Panc1 (cell line): ENCODE results near the gene COASY. TPM values are rescaled to one million over a fixed set of nuclear protein-coding genes. Genes with fewer than 3 reads are reported as not detected.

Experiments used
- ATAC-seq: fragments of 200-7000 bp; cut with Tn5 transposase; 2 replicates; pipeline ENCODE4 v1.9.1; 2020; ENCODE audit warnings: mild to moderate bottlenecking, moderate library complexity
- BruUV-seq: library from RNA; stranded (reverse); fragments of 400-500 nt; replicated peaks from 2 replicates; lab custom pipeline; 2021; lab: Mats Ljungman, UMichigan
- CTCF ChIA-PET: fragments of 300-600 bp; sonication (Branson Sonifier 250); formaldehyde crosslinking; loops from one replicate; lab custom pipeline; 2022; ENCODE audit warnings: antibody characterized with exemption; lab: Charles Lee
- POLR2A ChIA-PET: fragments of 300-600 bp; sonication (Branson Sonifier 250); formaldehyde crosslinking; loops from one replicate; lab custom pipeline; 2022; ENCODE audit warnings: antibody characterized with exemption; lab: Charles Lee
- DNase-seq: peaks from one replicate; pipeline ENCODE4 v3.0.0-alpha.2; 2010; ENCODE audit warnings: low read depth, low spot score
- H3K27ac ChIP-seq: 2 replicates; pipeline ENCODE4 v1.5.1; 2011; ENCODE audit warnings: mild to moderate bottlenecking, low read length, inconsistent platforms
- H3K27me3 ChIP-seq: fragments of 200-500 bp; sonication (Bioruptor generic); 2 replicates; pipeline ENCODE4 v1.6.0; 2014; ENCODE audit warnings: low read length, inconsistent platforms; ENCODE audit not compliant: control insufficient read depth, insufficient read depth
- H3K36me3 ChIP-seq: fragments of 200-500 bp; sonication (Bioruptor generic); 2 replicates; pipeline ENCODE4 v1.5.1; 2014; ENCODE audit warnings: inconsistent platforms, mild to moderate bottlenecking, low read length, moderate library complexity; ENCODE audit not compliant: control insufficient read depth, insufficient read depth
- H3K4me1 ChIP-seq: 2 replicates; pipeline ENCODE4 v1.5.1; 2011; ENCODE audit warnings: inconsistent platforms, mild to moderate bottlenecking, low read length, moderate library complexity; ENCODE audit not compliant: control insufficient read depth, insufficient read depth
- H3K4me3 ChIP-seq, 2 experiments: 2 replicates each; pipeline ENCODE4 v1.5.1; 2011 to 2012; ENCODE audit warnings: low read depth in 2 of 2, low read length in 2 of 2, mild to moderate bottlenecking in 2 of 2, inconsistent platforms in 1 of 2, moderate library complexity in 1 of 2
- H3K9me3 ChIP-seq: fragments of 200-500 bp; sonication (Bioruptor generic); 2 replicates; pipeline ENCODE4 v1.5.1; 2014; ENCODE audit warnings: low read depth, mild to moderate bottlenecking, inconsistent platforms, low read length, moderate library complexity; ENCODE audit not compliant: control insufficient read depth, insufficient read depth
- POLR2AphosphoS5 ChIP-seq: IDR thresholded peaks from 2 replicates; pipeline ENCODE4 v1.6.1; 2012; ENCODE audit warnings: mild to moderate bottlenecking, low read depth, low read length, moderate library complexity
- SIN3A ChIP-seq: IDR thresholded peaks from 2 replicates; pipeline ENCODE4 v1.6.1; 2012; ENCODE audit warnings: low read depth, mild to moderate bottlenecking, low read length, moderate library complexity, borderline replicate concordance; ENCODE audit not compliant: insufficient read depth
- TCF7L2 ChIP-seq: IDR thresholded peaks from 2 replicates; pipeline ENCODE4 v1.6.1; 2011; ENCODE audit warnings: mild to moderate bottlenecking, low read depth, low read length, inconsistent platforms
- in situ Hi-C: cut with HindIII; loops from 2 replicates; pipeline ENCODE4 v1.10.0; 2016; ENCODE audit warnings: low sequenced_read_pairs, low pct_unique_long_range_greater_than_20kb
- intact Hi-C: fragments of 100-400 bp; cut with micrococcal nuclease; formaldehyde crosslinking; loops from one replicate; pipeline ENCODE4 v1.10.0; 2022; ENCODE audit not compliant: unreplicated experiment
- total RNA-seq: library from RNA; stranded (reverse); gene quantifications from one replicate; pipeline ENCODE4 v1.2.1, GENCODE V29; 2021; ENCODE audit not compliant: unreplicated experiment
- TF ChIP-seq, protein P1 (sequence below), 2 experiments: IDR thresholded peaks; 2 replicates each; pipeline ENCODE4 v1.6.1; 2011 to 2012; ENCODE audit warnings: low read depth in 2 of 2, control low read depth in 1 of 2, low read length in 1 of 2, mild to moderate bottlenecking in 1 of 2, moderate library complexity in 1 of 2; ENCODE audit not compliant: insufficient read depth in 1 of 2
- TF ChIP-seq, protein P2 (sequence below): fragments of 450-650 bp; IDR thresholded peaks from 2 replicates; pipeline ENCODE4 v1.5.1; 2017; ENCODE audit warnings: mild to moderate bottlenecking

The COASY gene
- total RNA-seq, 1 experiment from 2014 or later: 76.7 TPM

GRCh38 chr17:42512733-42513251 is 49.2 kb upstream of the COASY start:
- H3K9me3 ChIP-seq: no peaks in the 10 kb centered on the region
- TF ChIP-seq, protein P1, sequence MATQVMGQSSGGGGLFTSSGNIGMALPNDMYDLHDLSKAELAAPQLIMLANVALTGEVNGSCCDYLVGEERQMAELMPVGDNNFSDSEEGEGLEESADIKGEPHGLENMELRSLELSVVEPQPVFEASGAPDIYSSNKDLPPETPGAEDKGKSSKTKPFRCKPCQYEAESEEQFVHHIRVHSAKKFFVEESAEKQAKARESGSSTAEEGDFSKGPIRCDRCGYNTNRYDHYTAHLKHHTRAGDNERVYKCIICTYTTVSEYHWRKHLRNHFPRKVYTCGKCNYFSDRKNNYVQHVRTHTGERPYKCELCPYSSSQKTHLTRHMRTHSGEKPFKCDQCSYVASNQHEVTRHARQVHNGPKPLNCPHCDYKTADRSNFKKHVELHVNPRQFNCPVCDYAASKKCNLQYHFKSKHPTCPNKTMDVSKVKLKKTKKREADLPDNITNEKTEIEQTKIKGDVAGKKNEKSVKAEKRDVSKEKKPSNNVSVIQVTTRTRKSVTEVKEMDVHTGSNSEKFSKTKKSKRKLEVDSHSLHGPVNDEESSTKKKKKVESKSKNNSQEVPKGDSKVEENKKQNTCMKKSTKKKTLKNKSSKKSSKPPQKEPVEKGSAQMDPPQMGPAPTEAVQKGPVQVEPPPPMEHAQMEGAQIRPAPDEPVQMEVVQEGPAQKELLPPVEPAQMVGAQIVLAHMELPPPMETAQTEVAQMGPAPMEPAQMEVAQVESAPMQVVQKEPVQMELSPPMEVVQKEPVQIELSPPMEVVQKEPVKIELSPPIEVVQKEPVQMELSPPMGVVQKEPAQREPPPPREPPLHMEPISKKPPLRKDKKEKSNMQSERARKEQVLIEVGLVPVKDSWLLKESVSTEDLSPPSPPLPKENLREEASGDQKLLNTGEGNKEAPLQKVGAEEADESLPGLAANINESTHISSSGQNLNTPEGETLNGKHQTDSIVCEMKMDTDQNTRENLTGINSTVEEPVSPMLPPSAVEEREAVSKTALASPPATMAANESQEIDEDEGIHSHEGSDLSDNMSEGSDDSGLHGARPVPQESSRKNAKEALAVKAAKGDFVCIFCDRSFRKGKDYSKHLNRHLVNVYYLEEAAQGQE (IDR thresholded peaks at IDR 0.05; ENCODE audit: insufficient read depth in 1 of 2, low read depth in 2 of 2, low read length in 1 of 2): no peak
- no peak for TF ChIP-seq SIN3A
- TF ChIP-seq POLR2AphosphoS5: no peak
- no peak for DNase-seq
- H3K27me3 ChIP-seq: no peaks in the 10 kb centered on the region
- no TSS peak for BruUV-seq
- H3K4me3 ChIP-seq: no peak overlapping the region
- in situ Hi-C loops (no loop called here), intact Hi-C loops (no loop called here)
- CTCF ChIA-PET: interaction anchor here (0.5 kb wide), 1 partner anchor 92 kb away, joined by 7 read pairs; no protein-coding TSS in a partner anchor
- POLR2A ChIA-PET: no interaction called here
- no peak overlapping the region for H3K27ac ChIP-seq
- peaks cover 3% of the 10 kb centered on the region; the same call in 1 of the 2 replicates for H3K36me3 ChIP-seq
- no peak for ATAC-seq
- H3K4me1 ChIP-seq: peaks cover 13% of the 10 kb centered on the region

- intact Hi-C loops (no loop called here), in situ Hi-C loops (no loop called here)
- no peak overlapping the region for H3K4me3 ChIP-seq
- H3K27ac ChIP-seq: no peak overlapping the region
- H3K27me3 ChIP-seq: no peaks in the 10 kb centered on the region
- ATAC-seq: no peak
- no peak for DNase-seq
- H3K36me3 ChIP-seq: no peaks in the 10 kb centered on the region
- H3K4me1 ChIP-seq: peaks cover 22% of the 10 kb centered on the region
- no TSS peak for BruUV-seq
- ChIA-PET POLR2A (no interaction called here), CTCF (no interaction called here)
- TF ChIP-seq TCF7L2 (no peak), POLR2AphosphoS5 (no peak), SIN3A (no peak)
- TF ChIP-seq, protein P1 (IDR thresholded peaks at IDR 0.05; ENCODE audit: insufficient read depth in 1 of 2, low read depth in 2 of 2, low read length in 1 of 2): no peak
- TF ChIP-seq, protein P2, sequence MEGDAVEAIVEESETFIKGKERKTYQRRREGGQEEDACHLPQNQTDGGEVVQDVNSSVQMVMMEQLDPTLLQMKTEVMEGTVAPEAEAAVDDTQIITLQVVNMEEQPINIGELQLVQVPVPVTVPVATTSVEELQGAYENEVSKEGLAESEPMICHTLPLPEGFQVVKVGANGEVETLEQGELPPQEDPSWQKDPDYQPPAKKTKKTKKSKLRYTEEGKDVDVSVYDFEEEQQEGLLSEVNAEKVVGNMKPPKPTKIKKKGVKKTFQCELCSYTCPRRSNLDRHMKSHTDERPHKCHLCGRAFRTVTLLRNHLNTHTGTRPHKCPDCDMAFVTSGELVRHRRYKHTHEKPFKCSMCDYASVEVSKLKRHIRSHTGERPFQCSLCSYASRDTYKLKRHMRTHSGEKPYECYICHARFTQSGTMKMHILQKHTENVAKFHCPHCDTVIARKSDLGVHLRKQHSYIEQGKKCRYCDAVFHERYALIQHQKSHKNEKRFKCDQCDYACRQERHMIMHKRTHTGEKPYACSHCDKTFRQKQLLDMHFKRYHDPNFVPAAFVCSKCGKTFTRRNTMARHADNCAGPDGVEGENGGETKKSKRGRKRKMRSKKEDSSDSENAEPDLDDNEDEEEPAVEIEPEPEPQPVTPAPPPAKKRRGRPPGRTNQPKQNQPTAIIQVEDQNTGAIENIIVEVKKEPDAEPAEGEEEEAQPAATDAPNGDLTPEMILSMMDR: no peak
- no peaks in the 10 kb centered on the region for H3K9me3 ChIP-seq
Observed at GRCh38 chr17:42513686-42514085, 48.3 kb upstream of the COASY start.
